RWPE1 (cell line): ENCODE data around the gene FAM13A.
"Not testable (repeated sequence)": the region's sequence is repeated elsewhere in the genome, so short reads cannot be mapped to it uniquely, and the experiment has no call there.

Experiments
- CTCF ChIA-PET: fragments of 350-600 bp; sonication (Branson Sonifier 250); formaldehyde crosslinking; extraction: SDS; loops from one replicate; lab custom pipeline; 2021; lab: Yijun Ruan, JAX
- POLR2A ChIA-PET: fragments of 400-600 bp; formaldehyde crosslinking; extraction: SDS; loops from one replicate; lab custom pipeline; 2020; ENCODE audit warnings: antibody characterized with exemption; ENCODE audit not compliant: low non-redundant PET; lab: Yijun Ruan, JAX
- DNase-seq: peaks from one replicate; pipeline ENCODE4 v3.0.0; 2012; ENCODE audit warnings: low spot score
- H3K27ac ChIP-seq: fragments of 450-650 bp; 2 replicates; pipeline ENCODE4 v1.5.1; 2017
- CTCF ChIP-seq: fragments of 450-650 bp; conservative IDR thresholded peaks from 2 replicates; pipeline ENCODE4 v1.5.1; 2017; ENCODE audit warnings: low read depth, mild to moderate bottlenecking

FAM13A gene

GRCh38 chr4:88910101-88910500 lies 146.9 kb downstream of the FAM13A start:
- TF ChIP-seq CTCF: no peak
- POLR2A ChIA-PET: no interaction called here
- CTCF ChIA-PET: interaction anchor here (0.6 kb wide), 1 partner anchor 92 kb away, joined by 3 read pairs; no protein-coding TSS in a partner anchor

GRCh38 chr4:88908521-88908920 lies 148.5 kb downstream of the FAM13A start:
- no peak overlapping the region for H3K27ac ChIP-seq
- CTCF ChIA-PET: no interaction called here
- no peak for DNase-seq
- POLR2A ChIA-PET: no interaction called here
- TF ChIP-seq CTCF: no peak

More at GRCh38 chr4:88910101-88910500, 146.9 kb downstream of the FAM13A start:
- no peak overlapping the region for H3K27ac ChIP-seq
- DNase-seq: no peak

- ChIA-PET POLR2A (no interaction called here), CTCF (no interaction called here)
- H3K27ac ChIP-seq: no peak overlapping the region
These were observed 149.0 kb downstream of the FAM13A start for GRCh38 chr4:88908003-88908402.

GRCh38 chr4:88907478-88907877 lies 149.5 kb downstream of the FAM13A start:
- no peak for TF ChIP-seq CTCF
- H3K27ac ChIP-seq: no peak overlapping the region
- ChIA-PET CTCF (no interaction called here), POLR2A (no interaction called here)
- no peak for DNase-seq

More at GRCh38 chr4:88908003-88908402, 149.0 kb downstream of the FAM13A start:
- no peak for DNase-seq
- TF ChIP-seq CTCF: no peak

GRCh38 chr4:88904240-88904639 lies 152.7 kb downstream of the FAM13A start:
- DNase-seq, CTCF ChIA-PET, POLR2A ChIA-PET, H3K27ac ChIP-seq: not testable (repeated sequence)

GRCh38 chr4:88900432-88900831 lies 156.6 kb downstream of the FAM13A start:
- ChIA-PET POLR2A (no interaction called here), CTCF (no interaction called here)
- no peak for DNase-seq

GRCh38 chr4:88897752-88898151 lies 159.2 kb downstream of the FAM13A start:
- TF ChIP-seq CTCF: no peak
- CTCF ChIA-PET: no interaction called here
- no peak for DNase-seq
- H3K27ac ChIP-seq: no peak overlapping the region
- POLR2A ChIA-PET: no interaction called here

More at GRCh38 chr4:88900432-88900831, 156.6 kb downstream of the FAM13A start:
- no peak for TF ChIP-seq CTCF
- H3K27ac ChIP-seq: no peak overlapping the region
